Astrocyte of the hippocampus (primary cell): ENCODE measurements around the gene GCDH.
A peak's percentile ranks its signal among the peaks of the same experiment; 100 is the strongest.
"Not testable (repeated sequence)": the region's sequence is repeated elsewhere in the genome, so short reads cannot be mapped to it uniquely, and the experiment has no call there.

ENCODE experiments used
- DNase-seq: peaks from one replicate; pipeline ENCODE4 v3.0.0; 2011; ENCODE audit warnings: low read depth, low spot score

GCDH gene

GRCh38 chr19:12890787-12891552 lies at the start of gene GCDH:
TSS of gene GCDH (plus strand) at chr19:12891160. CDS start at chr19:12891305, 145 bp downstream.
- DNase-seq: peak; percentile 99

GRCh38 chr19:12842511-12842910 lies 48.4 kb upstream of the GCDH start:
- no peak for DNase-seq

- DNase-seq: no peak
These were observed 47.6 kb upstream of the GCDH start for GRCh38 chr19:12843328-12843727.

- DNase-seq: no peak
These were observed 46.8 kb upstream of the GCDH start for GRCh38 chr19:12843999-12844732.

GRCh38 chr19:12846613-12847012 lies 44.3 kb upstream of the GCDH start:
- not testable (repeated sequence) for DNase-seq

- peak; percentile 93 for DNase-seq
These were observed 43.5 kb upstream of the GCDH start for GRCh38 chr19:12847159-12848139.

- no peak for DNase-seq
These were observed 34.3 kb upstream of the GCDH start for GRCh38 chr19:12856653-12857052.

- DNase-seq: no peak
These were observed 32.7 kb upstream of the GCDH start for GRCh38 chr19:12858041-12858928.

- DNase-seq: no peak
These were observed 31.4 kb upstream of the GCDH start for GRCh38 chr19:12859546-12859945.

- DNase-seq: no peak
These were observed 26.8 kb upstream of the GCDH start for GRCh38 chr19:12864143-12864542.

GRCh38 chr19:12864721-12865715 lies 25.9 kb upstream of the GCDH start:
- no peak for DNase-seq

- no peak for DNase-seq
These were observed 25.1 kb upstream of the GCDH start for GRCh38 chr19:12865746-12866415.

- no peak for DNase-seq
These were observed 24.4 kb upstream of the GCDH start for GRCh38 chr19:12866416-12867119.

- DNase-seq: peak; percentile 83
These were observed 23.6 kb upstream of the GCDH start for GRCh38 chr19:12867120-12868099.

GRCh38 chr19:12868540-12869112 lies 22.3 kb upstream of the GCDH start:
- DNase-seq: no peak

- DNase-seq: no peak
These were observed 19.3 kb upstream of the GCDH start for GRCh38 chr19:12871681-12872080.

- DNase-seq: no peak
These were observed 18.7 kb upstream of the GCDH start for GRCh38 chr19:12872255-12872654.
